ENCODE measurements around the gene ZNF736.

GRCh38 chr7:64266341-64266919 lies 47.3 kb upstream of the ZNF736 start:
- TF ChIP-seq EZH2 (IDR thresholded peaks at IDR 0.05; ENCODE audit: low read depth, unreplicated experiment), result no peak
- TF ChIP-seq, protein P1, sequence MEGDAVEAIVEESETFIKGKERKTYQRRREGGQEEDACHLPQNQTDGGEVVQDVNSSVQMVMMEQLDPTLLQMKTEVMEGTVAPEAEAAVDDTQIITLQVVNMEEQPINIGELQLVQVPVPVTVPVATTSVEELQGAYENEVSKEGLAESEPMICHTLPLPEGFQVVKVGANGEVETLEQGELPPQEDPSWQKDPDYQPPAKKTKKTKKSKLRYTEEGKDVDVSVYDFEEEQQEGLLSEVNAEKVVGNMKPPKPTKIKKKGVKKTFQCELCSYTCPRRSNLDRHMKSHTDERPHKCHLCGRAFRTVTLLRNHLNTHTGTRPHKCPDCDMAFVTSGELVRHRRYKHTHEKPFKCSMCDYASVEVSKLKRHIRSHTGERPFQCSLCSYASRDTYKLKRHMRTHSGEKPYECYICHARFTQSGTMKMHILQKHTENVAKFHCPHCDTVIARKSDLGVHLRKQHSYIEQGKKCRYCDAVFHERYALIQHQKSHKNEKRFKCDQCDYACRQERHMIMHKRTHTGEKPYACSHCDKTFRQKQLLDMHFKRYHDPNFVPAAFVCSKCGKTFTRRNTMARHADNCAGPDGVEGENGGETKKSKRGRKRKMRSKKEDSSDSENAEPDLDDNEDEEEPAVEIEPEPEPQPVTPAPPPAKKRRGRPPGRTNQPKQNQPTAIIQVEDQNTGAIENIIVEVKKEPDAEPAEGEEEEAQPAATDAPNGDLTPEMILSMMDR (conservative IDR thresholded peaks at IDR 0.05; ENCODE audit: low read depth in 2 of 2), result no peak
- no peak for TF ChIP-seq EZH2phosphoT487 (IDR thresholded peaks at IDR 0.05; ENCODE audit: unreplicated experiment)
- TF ChIP-seq REST (IDR thresholded peaks at IDR 0.05; ENCODE audit: unreplicated experiment), result no peak
- TF ChIP-seq POLR2AphosphoS5 (IDR thresholded peaks at IDR 0.05; ENCODE audit: low read depth), result no peak
- TF ChIP-seq CREB1 (CRISPR knock-in tag; IDR thresholded peaks at IDR 0.05; ENCODE audit: low read depth), result no peak
- TF ChIP-seq, protein P2, sequence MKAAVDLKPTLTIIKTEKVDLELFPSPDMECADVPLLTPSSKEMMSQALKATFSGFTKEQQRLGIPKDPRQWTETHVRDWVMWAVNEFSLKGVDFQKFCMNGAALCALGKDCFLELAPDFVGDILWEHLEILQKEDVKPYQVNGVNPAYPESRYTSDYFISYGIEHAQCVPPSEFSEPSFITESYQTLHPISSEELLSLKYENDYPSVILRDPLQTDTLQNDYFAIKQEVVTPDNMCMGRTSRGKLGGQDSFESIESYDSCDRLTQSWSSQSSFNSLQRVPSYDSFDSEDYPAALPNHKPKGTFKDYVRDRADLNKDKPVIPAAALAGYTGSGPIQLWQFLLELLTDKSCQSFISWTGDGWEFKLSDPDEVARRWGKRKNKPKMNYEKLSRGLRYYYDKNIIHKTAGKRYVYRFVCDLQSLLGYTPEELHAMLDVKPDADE (IDR thresholded peaks at IDR 0.05), result no peak
- TF ChIP-seq STAT1 (IDR thresholded peaks at IDR 0.05; ENCODE audit: unreplicated experiment), result no peak
- no peak for TF ChIP-seq ZNF114 (CRISPR knock-in tag; IDR thresholded peaks at IDR 0.05)

Measured in GM23338 (cell line).